Smooth muscle cell (in vitro differentiated cells): Measurements from ENCODE around the gene NUDT16L1. TPM values are rescaled to one million over a fixed set of nuclear protein-coding genes. Genes with fewer than 3 reads are reported as not detected.

Experiments
- DNase-seq: peaks from one replicate; lab custom pipeline; 2025; ENCODE audit not compliant: unreplicated experiment; lab: John Stamatoyannopoulos, UW
- H2AFZ ChIP-seq: fragments of 200-600 bp; sonication (generic); 2 replicates; pipeline ENCODE4 v1.6.0; 2016; ENCODE audit warnings: antibody characterized with exemption, low read depth, mild to moderate bottlenecking
- H3F3A ChIP-seq: fragments of 200-600 bp; sonication (generic); 2 replicates; pipeline ENCODE4 v1.6.0; 2017; ENCODE audit warnings: antibody characterized with exemption, low read depth
- H3K27ac ChIP-seq: fragments of 200-600 bp; sonication (generic); 2 replicates; pipeline ENCODE4 v1.5.1; 2016; ENCODE audit warnings: low read depth, mild to moderate bottlenecking
- H3K27me3 ChIP-seq: fragments of 200-600 bp; sonication (generic); 2 replicates; pipeline ENCODE4 v1.6.1; 2016; ENCODE audit warnings: low read depth, mild to moderate bottlenecking
- H3K36me3 ChIP-seq: fragments of 200-600 bp; sonication (generic); 2 replicates; pipeline ENCODE4 v1.5.1; 2016; ENCODE audit warnings: low read depth
- H3K4me1 ChIP-seq: fragments of 200-600 bp; sonication (generic); 2 replicates; pipeline ENCODE4 v1.5.1; 2016; ENCODE audit warnings: low read depth
- H3K4me2 ChIP-seq: fragments of 200-600 bp; sonication (generic); 2 replicates; pipeline ENCODE4 v1.6.0; 2016; ENCODE audit warnings: mild to moderate bottlenecking
- H3K4me3 ChIP-seq: fragments of 200-600 bp; sonication (generic); 2 replicates; pipeline ENCODE4 v1.5.1; 2016; ENCODE audit warnings: mild to moderate bottlenecking
- H3K79me2 ChIP-seq: fragments of 200-600 bp; sonication (generic); 2 replicates; pipeline ENCODE4 v1.6.0; 2016; ENCODE audit warnings: low read depth, mild to moderate bottlenecking
- H3K9ac ChIP-seq: fragments of 200-600 bp; sonication (generic); 2 replicates; pipeline ENCODE4 v1.6.0; 2016; ENCODE audit warnings: low read depth
- H3K9me3 ChIP-seq: fragments of 200-600 bp; sonication (generic); replicated peaks from 2 replicates; pipeline ENCODE4 v1.5.1; 2016; ENCODE audit warnings: low read depth
- H4K20me1 ChIP-seq: fragments of 200-600 bp; sonication (generic); 2 replicates; pipeline ENCODE4 v1.6.0; 2016; ENCODE audit warnings: low read depth
- WGBS: methylation state at CpG from one replicate; pipeline ENCODE4 v1.1.7; 2016; ENCODE audit warnings: low lambda C conversion rate; 5-methylcytosine and 5-hydroxymethylcytosine counted together
- polyA plus RNA-seq: library from polyadenylated mRNA; unstranded; fragments of >200 nt; fragmentation: Nextera tagmentation; extraction: Ambion mirVana; gene quantifications from 2 replicates; pipeline ENCODE4 v1.2.1, GENCODE V29; 2016
- total RNA-seq: library from RNA; depleted of rRNA; stranded (reverse); fragments of >200 nt; gene quantifications from 2 replicates; pipeline ENCODE4 v1.2.3, GENCODE V29; 2014
- TF ChIP-seq, protein P1 (sequence below): fragments of 200-600 bp; sonication (generic); IDR thresholded peaks from 2 replicates; pipeline ENCODE4 v1.5.1; 2017; ENCODE audit warnings: borderline replicate concordance, mild to moderate bottlenecking, antibody characterized with exemption; ENCODE audit not compliant: insufficient read depth, poor library complexity, severe bottlenecking

NUDT16L1 gene
- total and polyA plus RNA-seq, 2 experiments from 2014 or later: 17.6 to 48.3 TPM

DNA sequence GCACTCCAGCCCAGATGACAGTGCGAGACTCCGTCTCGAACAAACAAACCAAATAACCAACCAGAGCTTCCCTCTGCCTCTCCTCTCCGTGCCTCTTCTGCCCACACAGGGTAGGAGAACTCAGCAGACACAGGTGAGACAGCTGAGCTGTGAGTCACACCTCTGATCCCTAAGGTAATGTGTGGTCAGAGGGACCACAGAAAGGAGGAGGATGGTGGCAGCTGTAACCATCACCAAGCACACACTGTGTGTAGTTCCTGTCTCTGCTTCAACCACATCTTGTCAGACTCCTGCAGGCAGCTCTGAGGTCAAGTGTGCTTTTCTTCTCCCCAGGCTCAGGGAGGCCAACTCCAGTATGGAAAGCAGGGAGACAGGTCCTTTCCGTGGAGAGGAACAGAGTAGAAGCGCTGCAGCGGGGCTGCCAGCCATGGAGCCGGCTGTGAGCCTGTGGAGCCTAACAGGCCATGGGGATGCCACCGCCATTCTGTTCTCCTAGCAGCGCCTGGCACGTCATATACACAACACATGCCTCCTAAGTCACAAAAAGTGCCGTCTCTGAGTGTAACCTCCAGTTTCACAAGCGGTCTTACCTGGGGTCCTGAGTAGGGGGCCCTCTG lies 7.1 kb downstream of the NUDT16L1 start:
- H3K4me2 ChIP-seq: no peak overlapping the region
- no peak overlapping the region for H2AFZ ChIP-seq
- no peaks in the 10 kb centered on the region for H3K4me1 ChIP-seq
- whole genome bisulfite sequencing: 93% methylated on average over 13 of the region's 13 CpGs
- no peaks in the 10 kb centered on the region for H3K9me3 ChIP-seq
- no peak for DNase-seq
- H4K20me1 ChIP-seq: peaks cover 7% of the 10 kb centered on the region
- H3K27ac ChIP-seq: no peak overlapping the region
- H3K4me3 ChIP-seq: no peak overlapping the region
- H3F3A ChIP-seq: no peaks in the 10 kb centered on the region
- H3K9ac ChIP-seq: no peak overlapping the region
- no peaks in the 10 kb centered on the region for H3K36me3 ChIP-seq
- no peaks in the 10 kb centered on the region for H3K79me2 ChIP-seq
- TF ChIP-seq, protein P1, sequence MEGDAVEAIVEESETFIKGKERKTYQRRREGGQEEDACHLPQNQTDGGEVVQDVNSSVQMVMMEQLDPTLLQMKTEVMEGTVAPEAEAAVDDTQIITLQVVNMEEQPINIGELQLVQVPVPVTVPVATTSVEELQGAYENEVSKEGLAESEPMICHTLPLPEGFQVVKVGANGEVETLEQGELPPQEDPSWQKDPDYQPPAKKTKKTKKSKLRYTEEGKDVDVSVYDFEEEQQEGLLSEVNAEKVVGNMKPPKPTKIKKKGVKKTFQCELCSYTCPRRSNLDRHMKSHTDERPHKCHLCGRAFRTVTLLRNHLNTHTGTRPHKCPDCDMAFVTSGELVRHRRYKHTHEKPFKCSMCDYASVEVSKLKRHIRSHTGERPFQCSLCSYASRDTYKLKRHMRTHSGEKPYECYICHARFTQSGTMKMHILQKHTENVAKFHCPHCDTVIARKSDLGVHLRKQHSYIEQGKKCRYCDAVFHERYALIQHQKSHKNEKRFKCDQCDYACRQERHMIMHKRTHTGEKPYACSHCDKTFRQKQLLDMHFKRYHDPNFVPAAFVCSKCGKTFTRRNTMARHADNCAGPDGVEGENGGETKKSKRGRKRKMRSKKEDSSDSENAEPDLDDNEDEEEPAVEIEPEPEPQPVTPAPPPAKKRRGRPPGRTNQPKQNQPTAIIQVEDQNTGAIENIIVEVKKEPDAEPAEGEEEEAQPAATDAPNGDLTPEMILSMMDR: no peak
- H3K27me3 ChIP-seq: no peaks in the 10 kb centered on the region

DNA sequence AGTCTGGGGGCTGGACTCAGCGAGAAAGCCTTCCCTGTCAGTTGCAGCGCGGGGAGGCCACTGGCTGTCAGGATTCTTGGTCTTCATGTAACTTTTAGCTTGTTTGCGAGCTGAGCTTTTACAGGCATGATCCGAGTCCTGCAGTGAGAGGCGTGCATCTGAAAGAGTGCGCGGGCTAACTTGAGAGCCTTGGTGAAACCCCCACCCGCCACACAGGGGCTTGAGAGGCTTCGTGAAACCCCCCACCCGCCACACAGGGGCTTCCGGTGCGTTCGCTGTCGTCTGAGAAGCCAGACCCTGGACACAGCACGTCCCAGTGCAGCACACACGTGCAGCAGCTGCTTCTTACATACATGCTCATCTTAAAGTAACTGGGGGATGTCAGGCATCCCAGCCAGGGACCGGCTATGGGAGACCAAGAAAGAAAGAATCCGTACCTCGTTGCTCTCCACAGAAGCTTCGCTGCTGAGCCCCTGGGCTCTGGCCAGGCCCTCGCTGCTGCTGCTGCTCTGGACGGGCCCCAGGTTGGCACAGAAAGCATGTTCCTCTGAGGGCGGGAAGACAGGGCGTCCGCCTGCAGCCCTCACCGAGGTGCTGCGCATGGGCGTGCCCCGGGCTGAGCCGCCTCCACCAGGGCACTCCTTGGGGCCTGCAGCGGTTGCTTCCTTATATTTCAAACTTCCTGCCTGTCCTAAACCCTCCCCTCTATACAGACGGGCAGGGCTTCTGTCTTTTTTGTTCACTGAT lies 7.8 kb downstream of the NUDT16L1 start:
- no peak overlapping the region for H3K4me2 ChIP-seq
- no peaks in the 10 kb centered on the region for H3F3A ChIP-seq
- no peak overlapping the region for H2AFZ ChIP-seq
- peaks cover 7% of the 10 kb centered on the region for H4K20me1 ChIP-seq
- H3K36me3 ChIP-seq: no peaks in the 10 kb centered on the region
- WGBS: 93% methylated on average over 33 of the region's 33 CpGs
- no peak overlapping the region for H3K27ac ChIP-seq
- no peak overlapping the region for H3K9ac ChIP-seq
- H3K79me2 ChIP-seq: no peaks in the 10 kb centered on the region
- TF ChIP-seq, protein P1: no peak
- H3K27me3 ChIP-seq: no peaks in the 10 kb centered on the region
- no peak for DNase-seq
- no peak overlapping the region for H3K4me3 ChIP-seq
- H3K4me1 ChIP-seq: no peaks in the 10 kb centered on the region
- no peaks in the 10 kb centered on the region for H3K9me3 ChIP-seq

DNA sequence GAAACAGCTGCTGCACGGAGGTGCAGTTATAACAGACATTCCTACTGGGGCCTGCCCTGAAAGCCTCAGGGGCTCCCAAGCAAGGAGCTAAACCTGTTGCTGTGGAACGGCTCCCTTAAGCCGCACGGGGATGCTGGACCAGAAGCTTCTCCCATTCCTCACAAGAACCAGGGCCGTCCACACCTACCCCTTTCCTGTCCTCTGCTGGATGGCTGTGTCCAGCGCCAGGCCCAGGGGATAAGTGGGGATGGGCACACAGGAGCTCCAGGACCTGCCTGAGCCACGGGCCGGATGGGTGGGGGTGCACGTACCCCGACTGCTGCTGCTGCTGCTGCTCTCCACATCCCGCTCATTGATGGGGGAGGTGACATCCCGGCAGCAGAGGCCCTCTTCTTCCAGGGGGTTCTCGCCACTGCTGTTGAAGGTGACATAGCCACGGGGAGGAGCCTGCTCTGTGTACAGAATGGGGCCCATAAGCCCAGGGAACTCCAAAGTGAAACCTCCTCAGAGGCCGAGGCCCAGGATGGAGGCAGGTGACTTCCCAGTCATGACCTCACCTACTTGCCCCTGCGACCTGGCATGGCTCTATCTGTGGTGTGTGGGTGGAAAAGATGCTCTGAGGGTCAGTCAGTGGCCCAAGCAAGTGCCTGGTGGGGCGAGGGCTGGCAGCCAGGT lies 8.6 kb downstream of the NUDT16L1 start:
- DNase-seq: no peak
- no peak overlapping the region for H3K27ac ChIP-seq
- H4K20me1 ChIP-seq: peaks cover 7% of the 10 kb centered on the region
- no peaks in the 10 kb centered on the region for H3F3A ChIP-seq
- TF ChIP-seq, protein P1: no peak
- no peaks in the 10 kb centered on the region for H3K36me3 ChIP-seq
- no peaks in the 10 kb centered on the region for H3K27me3 ChIP-seq
- no peaks in the 10 kb centered on the region for H3K79me2 ChIP-seq
- no peak overlapping the region for H3K4me2 ChIP-seq
- H3K4me1 ChIP-seq: no peaks in the 10 kb centered on the region
- no peak overlapping the region for H2AFZ ChIP-seq
- WGBS: 97% methylated on average over 17 of the region's 17 CpGs
- no peak overlapping the region for H3K9ac ChIP-seq
- no peak overlapping the region for H3K4me3 ChIP-seq
- H3K9me3 ChIP-seq: no peaks in the 10 kb centered on the region
